ENCODE measurements around the gene ACO2.

Gene ACO2

DNA sequence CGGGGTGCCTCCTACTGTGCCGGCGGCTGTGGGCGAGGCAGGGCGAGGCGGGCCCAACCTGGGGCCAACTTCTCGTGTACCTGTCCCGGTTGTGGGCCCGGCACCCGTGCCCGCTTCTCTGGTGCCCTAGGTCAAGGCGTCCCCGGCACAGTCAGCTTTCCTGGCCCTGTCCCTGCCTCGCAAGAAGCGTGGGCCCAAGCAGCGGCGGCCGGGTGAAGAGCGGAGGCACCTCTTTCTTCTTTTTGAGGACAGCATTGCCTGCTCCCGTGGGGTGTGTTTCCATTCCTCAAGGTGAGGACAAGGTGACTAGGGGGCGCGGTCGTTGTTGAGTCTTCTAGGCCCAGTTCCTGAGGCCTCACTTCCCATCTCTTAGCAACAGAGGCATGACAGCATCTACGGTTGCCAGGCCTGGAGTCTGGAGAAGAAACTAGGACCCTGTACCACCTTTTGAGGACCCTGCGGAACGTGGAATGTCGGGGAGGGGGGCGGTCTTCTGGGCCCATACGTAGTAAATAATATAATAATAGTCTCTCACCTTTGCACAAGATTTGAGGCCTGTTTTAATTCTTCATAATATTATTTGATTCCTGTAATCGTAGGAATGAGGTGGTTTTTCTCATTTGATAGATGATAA lies 418 bp downstream of the ACO2 start:
- Histone ChIP-seq H3K36me3 (ENCODE audit: control insufficient read depth in 2 of 2, insufficient read depth in 1 of 2, low read length in 2 of 2) (peaks cover 34 to 55% of the 10 kb centered on the region in 2 experiments), H3K4me3 (ENCODE audit: low read depth, low read length) (peak overlapping the region; percentile 90), H3K4me1 (ENCODE audit: control insufficient read depth, insufficient read depth, low read length) (no peaks in the 10 kb centered on the region), H3K27ac (ENCODE audit: extremely low read depth, low read depth, low read length) (peak overlapping the region; percentile 84; the same call in 1 of the 2 replicates), H3K9me3 (ENCODE audit: control insufficient read depth, insufficient read depth, low read depth, low read length) (no peaks in the 10 kb centered on the region)
- POLR2A ChIA-PET, result interaction anchor here (0.5 to 8.2 kb wide), 23 partner anchors 9 to 241 kb away, joined by 3 to 214 read pairs (median 5); partner anchors contain the start of genes CSDC2, PMM1, TEF and TOB2
- TF ChIP-seq OSR2 (tag by site-specific recombination; IDR thresholded peaks at IDR 0.05) (no peak), ZNF140 (tag by site-specific recombination; IDR thresholded peaks at IDR 0.05) (no peak), ZNF223 (tag by site-specific recombination; IDR thresholded peaks at IDR 0.05) (no peak), ZNF138 (tag by site-specific recombination; IDR thresholded peaks at IDR 0.05; ENCODE audit: borderline replicate concordance) (no peak), OVOL3 (tag by site-specific recombination; IDR thresholded peaks at IDR 0.05) (no peak), ZFP37 (tag by site-specific recombination; IDR thresholded peaks at IDR 0.05) (peak; percentile 70; the same call in 1 of the 2 replicates), ZNF561 (tag by site-specific recombination; IDR thresholded peaks at IDR 0.05; ENCODE audit: borderline replicate concordance) (no peak), KLF1 (tag by site-specific recombination; IDR thresholded peaks at IDR 0.05) (no peak), ZNF707 (tag by site-specific recombination; IDR thresholded peaks at IDR 0.05) (no peak), GLI4 (tag by site-specific recombination; IDR thresholded peaks at IDR 0.05) (no peak), ZNF529 (tag by site-specific recombination; IDR thresholded peaks at IDR 0.05; ENCODE audit: insufficient replicate concordance) (no peak), RBAK (tag by site-specific recombination; IDR thresholded peaks at IDR 0.05) (no peak), ZNF510 (tag by site-specific recombination; IDR thresholded peaks at IDR 0.05; ENCODE audit: insufficient replicate concordance) (no peak), MYNN (tag by site-specific recombination; IDR thresholded peaks at IDR 0.05; ENCODE audit: borderline replicate concordance) (no peak), HOXC10 (CRISPR knock-in tag; IDR thresholded peaks at IDR 0.05) (0 out of 2 replicates have a peak, but pooled peaks have one; percentile 67), SCRT1 (tag by site-specific recombination; IDR thresholded peaks at IDR 0.05; ENCODE audit: borderline replicate concordance) (no peak), ZNF530 (tag by site-specific recombination; IDR thresholded peaks at IDR 0.05; ENCODE audit: low read depth) (no peak), ZNF335 (tag by site-specific recombination; conservative IDR thresholded peaks at IDR 0.05) (peak; percentile 44), ZFHX2 (tag by site-specific recombination; conservative IDR thresholded peaks at IDR 0.05) (no peak; the same call in 1 of the 2 replicates), ZNF354C (tag by site-specific recombination; IDR thresholded peaks at IDR 0.05; ENCODE audit: borderline replicate concordance, low read depth) (no peak), ZNF501 (tag by site-specific recombination; IDR thresholded peaks at IDR 0.05) (peak; percentile 76; the same call in 1 of the 2 replicates), ZNF248 (tag by site-specific recombination; IDR thresholded peaks at IDR 0.05) (no peak), ZBTB20 (tag by site-specific recombination; IDR thresholded peaks at IDR 0.05) (no peak), MEIS1 (CRISPR knock-in tag; IDR thresholded peaks at IDR 0.05; ENCODE audit: borderline replicate concordance) (no peak)
- TF ChIP-seq, protein P1, sequence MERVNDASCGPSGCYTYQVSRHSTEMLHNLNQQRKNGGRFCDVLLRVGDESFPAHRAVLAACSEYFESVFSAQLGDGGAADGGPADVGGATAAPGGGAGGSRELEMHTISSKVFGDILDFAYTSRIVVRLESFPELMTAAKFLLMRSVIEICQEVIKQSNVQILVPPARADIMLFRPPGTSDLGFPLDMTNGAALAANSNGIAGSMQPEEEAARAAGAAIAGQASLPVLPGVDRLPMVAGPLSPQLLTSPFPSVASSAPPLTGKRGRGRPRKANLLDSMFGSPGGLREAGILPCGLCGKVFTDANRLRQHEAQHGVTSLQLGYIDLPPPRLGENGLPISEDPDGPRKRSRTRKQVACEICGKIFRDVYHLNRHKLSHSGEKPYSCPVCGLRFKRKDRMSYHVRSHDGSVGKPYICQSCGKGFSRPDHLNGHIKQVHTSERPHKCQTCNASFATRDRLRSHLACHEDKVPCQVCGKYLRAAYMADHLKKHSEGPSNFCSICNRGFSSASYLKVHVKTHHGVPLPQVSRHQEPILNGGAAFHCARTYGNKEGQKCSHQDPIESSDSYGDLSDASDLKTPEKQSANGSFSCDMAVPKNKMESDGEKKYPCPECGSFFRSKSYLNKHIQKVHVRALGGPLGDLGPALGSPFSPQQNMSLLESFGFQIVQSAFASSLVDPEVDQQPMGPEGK (tag by site-specific recombination; IDR thresholded peaks at IDR 0.05), result no peak
- TF ChIP-seq, protein P2, sequence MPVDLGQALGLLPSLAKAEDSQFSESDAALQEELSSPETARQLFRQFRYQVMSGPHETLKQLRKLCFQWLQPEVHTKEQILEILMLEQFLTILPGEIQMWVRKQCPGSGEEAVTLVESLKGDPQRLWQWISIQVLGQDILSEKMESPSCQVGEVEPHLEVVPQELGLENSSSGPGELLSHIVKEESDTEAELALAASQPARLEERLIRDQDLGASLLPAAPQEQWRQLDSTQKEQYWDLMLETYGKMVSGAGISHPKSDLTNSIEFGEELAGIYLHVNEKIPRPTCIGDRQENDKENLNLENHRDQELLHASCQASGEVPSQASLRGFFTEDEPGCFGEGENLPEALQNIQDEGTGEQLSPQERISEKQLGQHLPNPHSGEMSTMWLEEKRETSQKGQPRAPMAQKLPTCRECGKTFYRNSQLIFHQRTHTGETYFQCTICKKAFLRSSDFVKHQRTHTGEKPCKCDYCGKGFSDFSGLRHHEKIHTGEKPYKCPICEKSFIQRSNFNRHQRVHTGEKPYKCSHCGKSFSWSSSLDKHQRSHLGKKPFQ (tag by site-specific recombination; IDR thresholded peaks at IDR 0.05), result no peak
- TF ChIP-seq, protein P3, sequence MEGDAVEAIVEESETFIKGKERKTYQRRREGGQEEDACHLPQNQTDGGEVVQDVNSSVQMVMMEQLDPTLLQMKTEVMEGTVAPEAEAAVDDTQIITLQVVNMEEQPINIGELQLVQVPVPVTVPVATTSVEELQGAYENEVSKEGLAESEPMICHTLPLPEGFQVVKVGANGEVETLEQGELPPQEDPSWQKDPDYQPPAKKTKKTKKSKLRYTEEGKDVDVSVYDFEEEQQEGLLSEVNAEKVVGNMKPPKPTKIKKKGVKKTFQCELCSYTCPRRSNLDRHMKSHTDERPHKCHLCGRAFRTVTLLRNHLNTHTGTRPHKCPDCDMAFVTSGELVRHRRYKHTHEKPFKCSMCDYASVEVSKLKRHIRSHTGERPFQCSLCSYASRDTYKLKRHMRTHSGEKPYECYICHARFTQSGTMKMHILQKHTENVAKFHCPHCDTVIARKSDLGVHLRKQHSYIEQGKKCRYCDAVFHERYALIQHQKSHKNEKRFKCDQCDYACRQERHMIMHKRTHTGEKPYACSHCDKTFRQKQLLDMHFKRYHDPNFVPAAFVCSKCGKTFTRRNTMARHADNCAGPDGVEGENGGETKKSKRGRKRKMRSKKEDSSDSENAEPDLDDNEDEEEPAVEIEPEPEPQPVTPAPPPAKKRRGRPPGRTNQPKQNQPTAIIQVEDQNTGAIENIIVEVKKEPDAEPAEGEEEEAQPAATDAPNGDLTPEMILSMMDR (tag by site-specific recombination; IDR thresholded peaks at IDR 0.05), result peak; percentile 65
- TF ChIP-seq, protein P4, sequence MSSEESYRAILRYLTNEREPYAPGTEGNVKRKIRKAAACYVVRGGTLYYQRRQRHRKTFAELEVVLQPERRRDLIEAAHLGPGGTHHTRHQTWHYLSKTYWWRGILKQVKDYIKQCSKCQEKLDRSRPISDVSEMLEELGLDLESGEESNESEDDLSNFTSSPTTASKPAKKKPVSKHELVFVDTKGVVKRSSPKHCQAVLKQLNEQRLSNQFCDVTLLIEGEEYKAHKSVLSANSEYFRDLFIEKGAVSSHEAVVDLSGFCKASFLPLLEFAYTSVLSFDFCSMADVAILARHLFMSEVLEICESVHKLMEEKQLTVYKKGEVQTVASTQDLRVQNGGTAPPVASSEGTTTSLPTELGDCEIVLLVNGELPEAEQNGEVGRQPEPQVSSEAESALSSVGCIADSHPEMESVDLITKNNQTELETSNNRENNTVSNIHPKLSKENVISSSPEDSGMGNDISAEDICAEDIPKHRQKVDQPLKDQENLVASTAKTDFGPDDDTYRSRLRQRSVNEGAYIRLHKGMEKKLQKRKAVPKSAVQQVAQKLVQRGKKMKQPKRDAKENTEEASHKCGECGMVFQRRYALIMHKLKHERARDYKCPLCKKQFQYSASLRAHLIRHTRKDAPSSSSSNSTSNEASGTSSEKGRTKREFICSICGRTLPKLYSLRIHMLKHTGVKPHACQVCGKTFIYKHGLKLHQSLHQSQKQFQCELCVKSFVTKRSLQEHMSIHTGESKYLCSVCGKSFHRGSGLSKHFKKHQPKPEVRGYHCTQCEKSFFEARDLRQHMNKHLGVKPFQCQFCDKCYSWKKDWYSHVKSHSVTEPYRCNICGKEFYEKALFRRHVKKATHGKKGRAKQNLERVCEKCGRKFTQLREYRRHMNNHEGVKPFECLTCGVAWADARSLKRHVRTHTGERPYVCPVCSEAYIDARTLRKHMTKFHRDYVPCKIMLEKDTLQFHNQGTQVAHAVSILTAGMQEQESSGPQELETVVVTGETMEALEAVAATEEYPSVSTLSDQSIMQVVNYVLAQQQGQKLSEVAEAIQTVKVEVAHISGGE (tag by site-specific recombination; conservative IDR thresholded peaks at IDR 0.05; ENCODE audit: low read depth), result peak; percentile 59; the same call in 1 of the 2 replicates
- TF ChIP-seq, protein P5, sequence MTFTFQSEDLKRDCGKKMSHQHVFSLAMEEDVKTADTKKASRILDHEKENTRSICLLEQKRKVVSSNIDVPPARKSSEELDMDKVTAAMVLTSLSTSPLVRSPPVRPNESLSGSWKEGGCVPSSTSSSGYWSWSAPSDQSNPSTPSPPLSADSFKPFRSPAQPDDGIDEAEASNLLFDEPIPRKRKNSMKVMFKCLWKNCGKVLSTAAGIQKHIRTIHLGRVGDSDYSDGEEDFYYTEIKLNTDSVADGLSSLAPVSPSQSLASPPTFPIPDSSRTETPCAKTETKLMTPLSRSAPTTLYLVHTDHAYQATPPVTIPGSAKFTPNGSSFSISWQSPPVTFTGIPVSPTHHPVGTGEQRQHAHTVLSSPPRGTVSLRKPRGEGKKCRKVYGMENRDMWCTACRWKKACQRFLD (tag by site-specific recombination; IDR thresholded peaks at IDR 0.05), result no peak
- CTCF ChIA-PET, result interaction anchor here (0.7 to 3.5 kb wide), 4 partner anchors 10 to 66 kb away, joined by 3 to 17 read pairs (median 10); no protein-coding TSS in a partner anchor
